GM23338 (cell line): ENCODE data around the gene ADCY5. TPM values are rescaled to one million over a fixed set of nuclear protein-coding genes. Genes with fewer than 3 reads are reported as not detected.

Experiments
- ATAC-seq: fragments of 200-7000 bp; cut with Tn5 transposase; 3 replicates; pipeline ENCODE4 v1.9.1; 2020
- DNase-seq: peaks from one replicate; pipeline ENCODE4 v3.0.0-alpha.2; 2015; ENCODE audit warnings: low spot score
- H2AFZ ChIP-seq: fragments of 200-600 bp; sonication (generic); 2 replicates; pipeline ENCODE4 v1.8.0; 2016; ENCODE audit warnings: antibody characterized with exemption, mild to moderate bottlenecking, moderate library complexity
- H3F3A ChIP-seq: fragments of 200-600 bp; sonication (generic); replicated peaks from 2 replicates; pipeline ENCODE4 v1.8.0; 2017; ENCODE audit warnings: antibody characterized with exemption, mixed run types, low read depth
- H3K27ac ChIP-seq: fragments of 200-600 bp; sonication (generic); 2 replicates; pipeline ENCODE4 v1.6.1; 2016; ENCODE audit warnings: low read depth
- H3K27me3 ChIP-seq: fragments of 200-600 bp; sonication (generic); 2 replicates; pipeline ENCODE4 v1.8.0; 2016; ENCODE audit warnings: mild to moderate bottlenecking, mixed run types, moderate library complexity; ENCODE audit not compliant: insufficient read depth
- H3K36me3 ChIP-seq: fragments of 200-600 bp; sonication (generic); 2 replicates; pipeline ENCODE4 v1.8.0; 2016; ENCODE audit warnings: mild to moderate bottlenecking; ENCODE audit not compliant: insufficient read depth
- H3K4me1 ChIP-seq: fragments of 200-600 bp; sonication (generic); 2 replicates; pipeline ENCODE4 v1.8.0; 2016; ENCODE audit warnings: mild to moderate bottlenecking, moderate library complexity; ENCODE audit not compliant: insufficient read depth
- H3K4me2 ChIP-seq: fragments of 200-600 bp; sonication (generic); 2 replicates; pipeline ENCODE4 v1.7.1; 2017; ENCODE audit warnings: mixed run types
- H3K4me3 ChIP-seq: fragments of 200-600 bp; sonication (generic); 2 replicates; pipeline ENCODE4 v1.6.1; 2016; ENCODE audit warnings: mixed run types
- H3K79me2 ChIP-seq: fragments of 200-600 bp; sonication (generic); replicated peaks from 2 replicates; pipeline ENCODE4 v1.8.0; 2017; ENCODE audit warnings: mild to moderate bottlenecking; ENCODE audit not compliant: insufficient read depth
- H3K9me2 ChIP-seq: fragments of 200-600 bp; sonication (generic); 2 replicates; pipeline ENCODE4 v1.8.0; 2017; ENCODE audit not compliant: insufficient read depth
- H4K20me1 ChIP-seq: fragments of 200-600 bp; sonication (generic); replicated peaks from 2 replicates; pipeline ENCODE4 v1.8.0; 2017; ENCODE audit warnings: mild to moderate bottlenecking; ENCODE audit not compliant: insufficient read depth
- H3K27ac Mint-ChIP-seq: 2 replicates; pipeline ENCODE4 v1.8.0; 2020; ENCODE audit warnings: inconsistent platforms, mild to moderate bottlenecking, moderate library complexity, mixed read lengths
- H3K27me3 Mint-ChIP-seq: 3 replicates; pipeline ENCODE4 v1.8.0; 2022; ENCODE audit warnings: low read depth, mild to moderate bottlenecking, moderate library complexity, mixed read lengths, inconsistent platforms; ENCODE audit not compliant: insufficient read depth, poor library complexity
- H3K36me3 Mint-ChIP-seq: 3 replicates; pipeline ENCODE4 v1.8.0; 2021; ENCODE audit warnings: low read depth, mild to moderate bottlenecking, inconsistent platforms, moderate library complexity, mixed read lengths
- H3K4me1 Mint-ChIP-seq: 3 replicates; pipeline ENCODE4 v1.8.0; 2020; ENCODE audit warnings: mild to moderate bottlenecking, inconsistent platforms, mixed read lengths
- H3K4me3 Mint-ChIP-seq: 3 replicates; pipeline ENCODE4 v1.8.0; 2021; ENCODE audit warnings: moderate library complexity, mild to moderate bottlenecking, inconsistent platforms, mixed read lengths
- H3K9me3 Mint-ChIP-seq: 3 replicates; pipeline ENCODE4 v1.8.0; 2020; ENCODE audit warnings: moderate library complexity, mild to moderate bottlenecking, inconsistent platforms, mixed read lengths
- CREB1 ChIP-seq: fragments of 250-450 bp; sonication (Bioruptor Pico); IDR thresholded peaks from 2 replicates; pipeline ENCODE4 v1.5.0; 2020; ENCODE audit warnings: low read depth, mild to moderate bottlenecking, moderate library complexity
- EZH2 ChIP-seq: fragments of 200-600 bp; sonication (generic); IDR thresholded peaks from one replicate; pipeline ENCODE4 v1.8.0; 2017; ENCODE audit warnings: antibody characterized with exemption, mild to moderate bottlenecking, low read depth; ENCODE audit not compliant: unreplicated experiment
- EZH2phosphoT487 ChIP-seq: fragments of 200-600 bp; sonication (generic); IDR thresholded peaks from one replicate; pipeline ENCODE4 v1.8.1; 2018; ENCODE audit warnings: antibody characterized with exemption; ENCODE audit not compliant: unreplicated experiment
- JUNB ChIP-seq: IDR thresholded peaks from one replicate; pipeline ENCODE4 v1.6.1; 2016; ENCODE audit warnings: antibody characterized with exemption; ENCODE audit not compliant: unreplicated experiment
- STAT1 ChIP-seq: IDR thresholded peaks from one replicate; pipeline ENCODE4 v1.6.1; 2016; ENCODE audit warnings: antibody characterized with exemption; ENCODE audit not compliant: unreplicated experiment
- ZNF114 ChIP-seq: fragments of 250-450 bp; sonication (Bioruptor Pico); IDR thresholded peaks from 2 replicates; pipeline ENCODE4 v1.5.0; 2020; ENCODE audit warnings: mild to moderate bottlenecking, moderate library complexity
- polyA plus RNA-seq: library from polyadenylated mRNA; unstranded; fragments of >200 nt; fragmentation: Nextera tagmentation; extraction: Ambion mirVana; gene quantifications from 2 replicates; pipeline ENCODE4 v1.2.1, GENCODE V29; 2016
- total RNA-seq: library from RNA; depleted of rRNA; stranded (reverse); fragments of >200 nt; shearing (Covaris generic); gene quantifications from 2 replicates; pipeline ENCODE4 v1.2.3, GENCODE V29; 2014
- TF ChIP-seq, protein P1 (sequence below): IDR thresholded peaks from 2 replicates; pipeline ENCODE4 v1.6.1; 2016; ENCODE audit warnings: antibody characterized with exemption
- TF ChIP-seq, protein P2 (sequence below), 2 experiments: fragments of 200-600 bp in 1 of 2; sonication (generic) in 1 of 2; conservative IDR thresholded peaks; 2 replicates each; pipeline versions ENCODE4 v1.5.1 to v1.6.1; 2016 to 2017; ENCODE audit warnings: antibody characterized with exemption in 2 of 2, low read depth in 2 of 2, mild to moderate bottlenecking in 2 of 2, moderate library complexity in 1 of 2

ADCY5 gene
- total and polyA plus RNA-seq, 2 experiments from 2014 or later, result 3.5 to 10.2 TPM

DNA sequence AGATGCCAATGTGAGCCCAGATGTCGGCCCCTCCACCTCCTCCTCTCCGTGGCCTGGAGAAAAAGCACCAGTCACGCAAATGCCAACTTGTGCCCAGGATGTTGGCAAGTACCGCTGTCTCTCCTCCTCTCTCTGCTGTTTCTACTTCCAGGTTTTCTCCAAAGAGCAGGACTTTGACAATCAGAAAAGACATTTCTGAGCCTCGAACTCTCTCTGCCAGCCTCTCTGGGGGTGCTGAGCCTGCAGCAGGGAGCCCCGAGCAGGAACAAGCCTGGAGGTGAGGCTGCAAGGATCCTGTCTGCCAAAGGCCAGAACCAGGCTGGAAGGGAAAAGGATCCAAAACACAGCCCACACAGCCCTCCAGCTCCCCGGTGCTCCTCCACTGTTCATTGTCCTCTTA lies 157.5 kb downstream of the ADCY5 start:
- H3K4me2 ChIP-seq, result no peak overlapping the region
- no peaks in the 10 kb centered on the region for H3K4me1 ChIP-seq
- H3K9me2 ChIP-seq, result no peaks in the 10 kb centered on the region
- TF ChIP-seq EZH2phosphoT487, result no peak
- TF ChIP-seq STAT1, result no peak
- no peak for TF ChIP-seq JUNB
- TF ChIP-seq CREB1, result no peak
- TF ChIP-seq ZNF114 (CRISPR knock-in tag), result no peak
- TF ChIP-seq, protein P1, sequence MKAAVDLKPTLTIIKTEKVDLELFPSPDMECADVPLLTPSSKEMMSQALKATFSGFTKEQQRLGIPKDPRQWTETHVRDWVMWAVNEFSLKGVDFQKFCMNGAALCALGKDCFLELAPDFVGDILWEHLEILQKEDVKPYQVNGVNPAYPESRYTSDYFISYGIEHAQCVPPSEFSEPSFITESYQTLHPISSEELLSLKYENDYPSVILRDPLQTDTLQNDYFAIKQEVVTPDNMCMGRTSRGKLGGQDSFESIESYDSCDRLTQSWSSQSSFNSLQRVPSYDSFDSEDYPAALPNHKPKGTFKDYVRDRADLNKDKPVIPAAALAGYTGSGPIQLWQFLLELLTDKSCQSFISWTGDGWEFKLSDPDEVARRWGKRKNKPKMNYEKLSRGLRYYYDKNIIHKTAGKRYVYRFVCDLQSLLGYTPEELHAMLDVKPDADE, result no peak
- TF ChIP-seq EZH2, result no peak
- no peaks in the 10 kb centered on the region; the same call in 1 of the 2 replicates for H3K36me3 ChIP-seq
- no peaks in the 10 kb centered on the region for H3K27me3 ChIP-seq
- no peak overlapping the region for H3K27ac ChIP-seq
- peaks cover 14% of the 10 kb centered on the region for H3K27me3 Mint-ChIP-seq
- no peak overlapping the region for H3K27ac Mint-ChIP-seq
- H3K4me3 Mint-ChIP-seq, result no peak overlapping the region
- peaks cover 2% of the 10 kb centered on the region; the same call in 1 of the 3 replicates for H3K9me3 Mint-ChIP-seq
- no peaks in the 10 kb centered on the region for H3F3A ChIP-seq
- no peaks in the 10 kb centered on the region; the same call in 2 of the 3 replicates for H3K4me1 Mint-ChIP-seq
- H3K36me3 Mint-ChIP-seq, result peaks cover 49% of the 10 kb centered on the region
- ATAC-seq (no peak), DNase-seq (no peak)
- H2AFZ ChIP-seq, result no peak overlapping the region
- H3K4me3 ChIP-seq, result no peak overlapping the region
- H3K79me2 ChIP-seq, result no peaks in the 10 kb centered on the region
- H4K20me1 ChIP-seq, result no peaks in the 10 kb centered on the region; the same call in 1 of the 2 replicates

GRCh38 chr3:123290962-123291361 lies 157.9 kb downstream of the ADCY5 start:
- no peak for DNase-seq
- ATAC-seq, result no peak
- Histone ChIP-seq H2AFZ (no peak overlapping the region), H3K4me2 (no peak overlapping the region), H4K20me1 (no peaks in the 10 kb centered on the region; the same call in 1 of the 2 replicates), H3K4me1 (no peaks in the 10 kb centered on the region), H3K27ac (no peak overlapping the region), H3K27me3 (no peaks in the 10 kb centered on the region), H3F3A (no peaks in the 10 kb centered on the region), H3K4me3 (no peak overlapping the region), H3K79me2 (no peaks in the 10 kb centered on the region), H3K36me3 (no peaks in the 10 kb centered on the region; the same call in 1 of the 2 replicates), H3K9me2 (no peaks in the 10 kb centered on the region)
- Mint-ChIP-seq H3K27me3 (peaks cover 11% of the 10 kb centered on the region), H3K27ac (no peak overlapping the region), H3K9me3 (peaks cover 2% of the 10 kb centered on the region; the same call in 1 of the 3 replicates), H3K36me3 (peaks cover 49% of the 10 kb centered on the region), H3K4me1 (no peaks in the 10 kb centered on the region; the same call in 2 of the 3 replicates), H3K4me3 (no peak overlapping the region)
- no peak for TF ChIP-seq EZH2phosphoT487
- TF ChIP-seq, protein P2, sequence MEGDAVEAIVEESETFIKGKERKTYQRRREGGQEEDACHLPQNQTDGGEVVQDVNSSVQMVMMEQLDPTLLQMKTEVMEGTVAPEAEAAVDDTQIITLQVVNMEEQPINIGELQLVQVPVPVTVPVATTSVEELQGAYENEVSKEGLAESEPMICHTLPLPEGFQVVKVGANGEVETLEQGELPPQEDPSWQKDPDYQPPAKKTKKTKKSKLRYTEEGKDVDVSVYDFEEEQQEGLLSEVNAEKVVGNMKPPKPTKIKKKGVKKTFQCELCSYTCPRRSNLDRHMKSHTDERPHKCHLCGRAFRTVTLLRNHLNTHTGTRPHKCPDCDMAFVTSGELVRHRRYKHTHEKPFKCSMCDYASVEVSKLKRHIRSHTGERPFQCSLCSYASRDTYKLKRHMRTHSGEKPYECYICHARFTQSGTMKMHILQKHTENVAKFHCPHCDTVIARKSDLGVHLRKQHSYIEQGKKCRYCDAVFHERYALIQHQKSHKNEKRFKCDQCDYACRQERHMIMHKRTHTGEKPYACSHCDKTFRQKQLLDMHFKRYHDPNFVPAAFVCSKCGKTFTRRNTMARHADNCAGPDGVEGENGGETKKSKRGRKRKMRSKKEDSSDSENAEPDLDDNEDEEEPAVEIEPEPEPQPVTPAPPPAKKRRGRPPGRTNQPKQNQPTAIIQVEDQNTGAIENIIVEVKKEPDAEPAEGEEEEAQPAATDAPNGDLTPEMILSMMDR (conservative IDR thresholded peaks at IDR 0.05; ENCODE audit: low read depth in 2 of 2), result 0 out of 4 replicates have a peak, but pooled peaks of 1 of the 2 experiments have one; percentile 13
